Ovary (tissue), 3 donors: ENCODE results near the gene FAM234B.

Source experiments
- CTCF ChIP-seq, 3 donors: fragments of 450-650 bp in 2 of 3; fragments of 200-600 bp in 1 of 3; IDR thresholded peaks; one replicate each; pipeline versions ENCODE4 v1.5.1 to v1.8.0; 2016 to 2022; ENCODE audit warnings: antibody characterized with exemption in 3 of 3, mild to moderate bottlenecking in 1 of 3
- EP300 ChIP-seq: sonication (generic); formaldehyde crosslinking; IDR thresholded peaks from one replicate; pipeline ENCODE4 v1.6.1; 2017; ENCODE audit warnings: antibody characterized with exemption
- POLR2A ChIP-seq: fragments of 450-650 bp; IDR thresholded peaks from one replicate; pipeline ENCODE4 v1.6.1; 2017; ENCODE audit warnings: antibody characterized with exemption, mild to moderate bottlenecking, moderate library complexity
- donor health status: DM: no; HTN: no; CAD: no.

GRCh38 chr12:13067322-13067721, 23.1 kb downstream of the FAM234B start:
- TF ChIP-seq CTCF (IDR thresholded peaks at IDR 0.05) (no peak), EP300 (no peak), POLR2A (no peak)
